Uterus (tissue), 4 donors: ENCODE results near the gene PRR9. TPM values are rescaled to one million over a fixed set of nuclear protein-coding genes. Genes with fewer than 3 reads are reported as not detected.

ENCODE experiments used
- DNase-seq, 2 donors: peaks; one replicate each; pipeline ENCODE4 v3.0.0-alpha.2; 2019 to 2020
- H3K27ac ChIP-seq, 2 donors: fragments of 200-600 bp; sonication (generic); 1 replicate in 1 of 2; 2 replicates in 1 of 2; pipeline ENCODE4 v1.5.1; 2016 to 2018
- H3K27me3 ChIP-seq, 2 donors: fragments of 200-600 bp; sonication (generic); one replicate each; pipeline ENCODE4 v1.5.1; 2018 to 2019; ENCODE audit warnings: control low read depth in 1 of 2
- H3K36me3 ChIP-seq, 2 donors: fragments of 200-600 bp; sonication (generic); one replicate each; pipeline ENCODE4 v1.5.1; 2019; ENCODE audit warnings: control low read depth in 1 of 2
- H3K4me1 ChIP-seq, 2 donors: fragments of 200-600 bp; sonication (generic); one replicate each; pipeline ENCODE4 v1.5.1; 2018 to 2019; ENCODE audit warnings: control low read depth in 1 of 2
- H3K4me3 ChIP-seq, 2 donors: fragments of 200-600 bp; sonication (generic); 1 replicate in 1 of 2; 2 replicates in 1 of 2; pipeline ENCODE4 v1.5.1; 2018 to 2019; ENCODE audit warnings: mild to moderate bottlenecking in 1 of 2
- H3K9me3 ChIP-seq, 2 donors: fragments of 200-600 bp; sonication (generic); one replicate each; pipeline ENCODE4 v1.5.1; 2019; ENCODE audit warnings: control low read depth in 1 of 2
- POLR2A ChIP-seq, 2 donors: fragments of 450-650 bp; IDR thresholded peaks; one replicate each; pipeline ENCODE4 v1.6.1; 2016; ENCODE audit warnings: antibody characterized with exemption in 2 of 2, mild to moderate bottlenecking in 1 of 2, moderate library complexity in 1 of 2
- intact Hi-C: fragments of 100-400 bp; cut with DNase I; formaldehyde crosslinking; loops from one replicate; pipeline ENCODE4 v1.15.1; 2023; ENCODE audit warnings: low total_unique reads
- total RNA-seq, 4 donors: library from RNA; depleted of rRNA in 3 of 4; stranded (reverse); fragments of >200 nt in 3 of 4; gene quantifications; one replicate each; pipeline versions ENCODE4 v1.1.0 to v1.2.4, GENCODE V29; 2014 to 2023
- TF ChIP-seq, protein P1 (sequence below), 4 experiments: fragments of 200-600 bp in 2 of 4; fragments of 450-650 bp in 2 of 4; sonication (generic) in 2 of 4; IDR thresholded peaks; one replicate each; pipeline ENCODE4 v1.5.1; 2016 to 2019; ENCODE audit warnings: antibody characterized with exemption in 4 of 4, mild to moderate bottlenecking in 2 of 4, moderate library complexity in 1 of 4
- donor health status: DM: yes; HTN: yes; CAD: no.

The PRR9 gene
- total RNA-seq, 4 donors from 2014 or later: not detected

DNA sequence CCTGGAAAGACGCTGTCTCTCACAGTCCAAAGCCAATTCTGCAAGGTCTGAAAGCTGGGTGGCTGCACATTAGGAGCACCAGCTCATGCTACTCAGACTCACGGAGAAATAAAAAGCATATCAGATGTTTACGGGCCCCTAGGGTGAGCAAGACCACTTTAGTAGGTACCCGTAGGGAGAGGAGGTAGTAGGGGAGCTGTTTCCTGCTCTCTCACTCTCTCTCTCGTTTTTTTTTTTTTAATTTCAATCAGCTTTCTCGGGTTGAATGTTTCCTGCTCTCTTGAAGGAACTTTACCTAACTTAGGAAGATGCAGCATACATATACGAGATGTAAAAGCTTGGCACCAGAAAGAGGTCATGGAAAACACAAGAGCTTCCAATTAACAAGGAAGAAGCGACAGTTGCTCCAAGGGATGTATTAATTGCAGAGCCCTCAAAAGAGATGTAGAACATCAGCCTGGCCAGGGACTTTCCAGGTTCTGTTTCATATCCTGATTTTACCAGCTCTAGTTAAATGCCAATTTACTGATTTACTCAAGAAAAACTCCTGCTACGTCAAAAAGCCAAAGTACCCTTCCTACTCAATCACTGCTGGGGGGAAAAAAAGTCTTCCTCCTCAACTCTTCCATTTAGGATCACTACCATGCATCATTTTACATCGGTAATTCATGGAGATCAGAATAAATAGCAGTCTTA lies 45.2 kb downstream of the PRR9 start:
- H3K27me3 ChIP-seq: peaks cover 0 to 18% of the 10 kb centered on the region in 2 donors
- TF ChIP-seq, protein P1, sequence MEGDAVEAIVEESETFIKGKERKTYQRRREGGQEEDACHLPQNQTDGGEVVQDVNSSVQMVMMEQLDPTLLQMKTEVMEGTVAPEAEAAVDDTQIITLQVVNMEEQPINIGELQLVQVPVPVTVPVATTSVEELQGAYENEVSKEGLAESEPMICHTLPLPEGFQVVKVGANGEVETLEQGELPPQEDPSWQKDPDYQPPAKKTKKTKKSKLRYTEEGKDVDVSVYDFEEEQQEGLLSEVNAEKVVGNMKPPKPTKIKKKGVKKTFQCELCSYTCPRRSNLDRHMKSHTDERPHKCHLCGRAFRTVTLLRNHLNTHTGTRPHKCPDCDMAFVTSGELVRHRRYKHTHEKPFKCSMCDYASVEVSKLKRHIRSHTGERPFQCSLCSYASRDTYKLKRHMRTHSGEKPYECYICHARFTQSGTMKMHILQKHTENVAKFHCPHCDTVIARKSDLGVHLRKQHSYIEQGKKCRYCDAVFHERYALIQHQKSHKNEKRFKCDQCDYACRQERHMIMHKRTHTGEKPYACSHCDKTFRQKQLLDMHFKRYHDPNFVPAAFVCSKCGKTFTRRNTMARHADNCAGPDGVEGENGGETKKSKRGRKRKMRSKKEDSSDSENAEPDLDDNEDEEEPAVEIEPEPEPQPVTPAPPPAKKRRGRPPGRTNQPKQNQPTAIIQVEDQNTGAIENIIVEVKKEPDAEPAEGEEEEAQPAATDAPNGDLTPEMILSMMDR (IDR thresholded peaks at IDR 0.05): no peak
- TF ChIP-seq POLR2A (IDR thresholded peaks at IDR 0.05): no peak
- peaks cover 0 to 7% of the 10 kb centered on the region in 2 donors for H3K4me1 ChIP-seq
- H3K9me3 ChIP-seq: no peaks in the 10 kb centered on the region
- no peak overlapping the region for H3K4me3 ChIP-seq
- no peak overlapping the region for H3K27ac ChIP-seq
- no peak for DNase-seq
- intact Hi-C loops: no loop called here
- H3K36me3 ChIP-seq: no peaks in the 10 kb centered on the region

DNA sequence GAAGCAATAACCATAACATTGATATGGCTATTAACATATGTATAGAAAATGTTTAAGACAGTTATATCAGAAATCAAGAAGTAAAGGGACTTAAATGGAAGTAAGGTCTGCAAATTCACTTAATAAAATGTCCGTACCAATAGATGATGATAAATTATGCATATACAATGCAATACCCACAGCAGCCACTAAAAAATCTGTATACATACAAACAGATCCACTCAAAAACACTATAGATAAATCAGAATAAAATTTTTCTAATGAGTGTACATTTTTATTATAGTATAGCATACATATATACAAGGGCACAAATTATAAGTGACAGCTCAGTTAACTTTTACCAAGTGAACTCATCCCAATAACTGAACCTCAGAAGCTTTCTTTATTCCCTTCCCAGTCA lies 48.1 kb downstream of the PRR9 start:
- Histone ChIP-seq H3K27ac (no peak overlapping the region), H3K9me3 (no peaks in the 10 kb centered on the region), H3K4me1 (peaks cover 0 to 7% of the 10 kb centered on the region in 2 donors), H3K36me3 (no peaks in the 10 kb centered on the region), H3K27me3 (peaks cover 0 to 18% of the 10 kb centered on the region in 2 donors), H3K4me3 (no peak overlapping the region)
- no peak for DNase-seq
- TF ChIP-seq, protein P1 (IDR thresholded peaks at IDR 0.05): no peak
- TF ChIP-seq POLR2A (IDR thresholded peaks at IDR 0.05): no peak
- intact Hi-C loops: no loop called here

Other genes with a start within 250 kb of the PRR9 start
- not detected for gene SPRR4, start 246.9 kb upstream of the PRR9 start, total RNA-seq
- gene SPRR1A, start 233.5 kb upstream of the PRR9 start, total RNA-seq: not detected
- under 1 TPM in 2 of 4 donors, not detected in 2; 0.69 to 0.70 TPM for gene SPRR3, start 215.8 kb upstream of the PRR9 start, total RNA-seq
- not detected for gene SPRR1B, start 186.4 kb upstream of the PRR9 start, total RNA-seq
- gene SPRR2D, start 176.5 kb upstream of the PRR9 start, total RNA-seq: not detected
- gene SPRR2A, start 160.1 kb upstream of the PRR9 start, total RNA-seq: under 1 TPM in 1 of 4 donors, not detected in 3; 0.67 TPM
- not detected for gene SPRR2B, start 146.0 kb upstream of the PRR9 start, total RNA-seq
- gene SPRR2E, start 123.1 kb upstream of the PRR9 start, total RNA-seq: not detected
- gene SPRR2F, start 104.1 kb upstream of the PRR9 start, total RNA-seq: 1 to 10 TPM in 1 of 4 donors, not detected in 3; 2.8 TPM
- gene SPRR2G, start 66.7 kb upstream of the PRR9 start, total RNA-seq: not detected
- not detected for gene LELP1, start 14.2 kb upstream of the PRR9 start, total RNA-seq
- gene LORICRIN, start 42.1 kb downstream of the PRR9 start, total RNA-seq: not detected
- gene PGLYRP3, start 95.4 kb downstream of the PRR9 start, total RNA-seq: not detected
- gene PGLYRP4, start 131.3 kb downstream of the PRR9 start, total RNA-seq: not detected
- gene S100A9, start 140.3 kb downstream of the PRR9 start, total RNA-seq: 100 to 1,000 TPM in 1 of 4 donors, 10 to 100 TPM in 3; 33.4 to 175 (median 54.0) TPM
- 1 to 10 TPM in 2 of 4 donors, not detected in 2; 2.6 to 3.2 TPM for gene S100A12, start 158.0 kb downstream of the PRR9 start, total RNA-seq
- 10 to 100 TPM in 2 of 4 donors, 1 to 10 TPM in 1, not detected in 1; 5.4 to 25.2 (median 24.7) TPM for gene S100A8, start 173.5 kb downstream of the PRR9 start, total RNA-seq
- gene S100A7A, start 198.9 kb downstream of the PRR9 start, total RNA-seq: not detected
- 1 to 10 TPM in 1 of 4 donors, not detected in 3; 3.5 TPM for gene S100A7, start 243.1 kb downstream of the PRR9 start, total RNA-seq